Mesenchymal stem cell (in vitro differentiated cells and primary cell): Measurements from ENCODE around the gene HPX.

Source experiments
- DNase-seq: peaks from one replicate; pipeline ENCODE4 v3.0.0-alpha.2; 2013
- H2AFZ ChIP-seq: one replicate; pipeline ENCODE4 v1.6.1; 2013; ENCODE audit warnings: low read depth, mild to moderate bottlenecking, control low read depth, inconsistent platforms, low read length, moderate library complexity
- H2AK5ac ChIP-seq: 2 replicates; pipeline ENCODE4 v1.6.1; 2013; ENCODE audit warnings: low read length, moderate library complexity, mild to moderate bottlenecking, inconsistent platforms; ENCODE audit not compliant: severe bottlenecking
- H2BK120ac ChIP-seq: one replicate; pipeline ENCODE4 v1.6.1; 2013; ENCODE audit warnings: low read depth, mild to moderate bottlenecking, inconsistent platforms, low read length, moderate library complexity
- H2BK12ac ChIP-seq, 2 experiments: one replicate each; pipeline ENCODE4 v1.6.1; 2013; ENCODE audit warnings: inconsistent platforms in 2 of 2, low read length in 2 of 2, mild to moderate bottlenecking in 2 of 2, moderate library complexity in 2 of 2, control low read depth in 1 of 2
- H2BK15ac ChIP-seq: one replicate; pipeline ENCODE4 v1.6.1; 2013; ENCODE audit warnings: mild to moderate bottlenecking, low read depth, inconsistent platforms; ENCODE audit not compliant: poor library complexity, severe bottlenecking
- H2BK5ac ChIP-seq: 2 replicates; pipeline ENCODE4 v1.6.1; 2013; ENCODE audit warnings: low read depth, mild to moderate bottlenecking, low read length, control low read depth, inconsistent platforms; ENCODE audit not compliant: poor library complexity, severe bottlenecking
- H3K14ac ChIP-seq, 2 experiments: one replicate each; pipeline ENCODE4 v1.6.1; 2013; ENCODE audit warnings: inconsistent platforms in 2 of 2, low read length in 2 of 2, control low read depth in 1 of 2, mild to moderate bottlenecking in 1 of 2, moderate library complexity in 1 of 2
- H3K18ac ChIP-seq, 2 experiments: one replicate each; pipeline ENCODE4 v1.6.1; 2013; ENCODE audit warnings: inconsistent platforms in 2 of 2, low read length in 2 of 2, control low read depth in 1 of 2, low read depth in 1 of 2, mild to moderate bottlenecking in 1 of 2
- H3K23ac ChIP-seq, 2 experiments: one replicate each; pipeline ENCODE4 v1.6.1; 2013; ENCODE audit warnings: inconsistent platforms in 2 of 2, low read length in 2 of 2, mild to moderate bottlenecking in 2 of 2, moderate library complexity in 2 of 2, control low read depth in 1 of 2
- H3K27ac ChIP-seq: 2 replicates; pipeline ENCODE4 v1.5.1; 2013; ENCODE audit warnings: mild to moderate bottlenecking, moderate library complexity, low read length, control low read depth, inconsistent platforms; ENCODE audit not compliant: poor library complexity, severe bottlenecking
- H3K27me3 ChIP-seq, 2 experiments: 2 replicates each; pipeline versions ENCODE4 v1.6.1 to v1.7.0; 2013; ENCODE audit warnings: low read length in 2 of 2, mild to moderate bottlenecking in 2 of 2, moderate library complexity in 2 of 2, control low read depth in 1 of 2, inconsistent platforms in 1 of 2; ENCODE audit not compliant: control insufficient read depth in 1 of 2, insufficient read depth in 1 of 2
- H3K36me3 ChIP-seq, 2 experiments: 2 replicates each; pipeline versions ENCODE4 v1.6.1 to v1.7.0; 2013; ENCODE audit warnings: low read length in 2 of 2, control low read depth in 1 of 2, inconsistent platforms in 1 of 2, low read depth in 1 of 2, mild to moderate bottlenecking in 1 of 2; ENCODE audit not compliant: insufficient read depth in 2 of 2, control insufficient read depth in 1 of 2
- H3K4ac ChIP-seq, 2 experiments: one replicate each; pipeline ENCODE4 v1.6.1; 2013; ENCODE audit warnings: inconsistent platforms in 2 of 2, low read length in 2 of 2, mild to moderate bottlenecking in 2 of 2, moderate library complexity in 2 of 2, control low read depth in 1 of 2, low read depth in 1 of 2
- H3K4me1 ChIP-seq: 2 replicates; pipeline ENCODE4 v1.6.1; 2013; ENCODE audit warnings: low read depth, low read length, control low read depth; ENCODE audit not compliant: control insufficient read depth, insufficient read depth
- H3K4me2 ChIP-seq: 2 replicates; pipeline ENCODE4 v1.6.1; 2013; ENCODE audit warnings: low read length, mild to moderate bottlenecking, inconsistent platforms; ENCODE audit not compliant: poor library complexity, severe bottlenecking
- H3K4me3 ChIP-seq, 2 experiments: 2 replicates each; pipeline versions ENCODE4 v1.5.1 to v1.7.0; 2013; ENCODE audit warnings: low read length in 2 of 2, mild to moderate bottlenecking in 2 of 2, control low read depth in 1 of 2, low read depth in 1 of 2; ENCODE audit not compliant: insufficient read depth in 1 of 2
- H3K79me1 ChIP-seq: replicated peaks from 2 replicates; pipeline ENCODE4 v1.6.1; 2013; ENCODE audit warnings: mild to moderate bottlenecking, control low read depth, low read length, inconsistent platforms; ENCODE audit not compliant: poor library complexity, severe bottlenecking
- H3K9ac ChIP-seq: 2 replicates; pipeline ENCODE4 v1.7.0; 2013; ENCODE audit warnings: mild to moderate bottlenecking, low read length, moderate library complexity
- H3K9me3 ChIP-seq: 2 replicates; pipeline ENCODE4 v1.7.0; 2013; ENCODE audit warnings: mild to moderate bottlenecking, low read length; ENCODE audit not compliant: control insufficient read depth
- H4K8ac ChIP-seq: one replicate; pipeline ENCODE4 v1.6.1; 2013; ENCODE audit warnings: inconsistent platforms, mild to moderate bottlenecking, low read length, moderate library complexity
- H4K91ac ChIP-seq: one replicate; pipeline ENCODE4 v1.6.1; 2013; ENCODE audit warnings: mild to moderate bottlenecking, low read length, inconsistent platforms
- WGBS: methylation state at CpG from one replicate; pipeline ENCODE4 v1.1.7; 2013; ENCODE audit warnings: mixed read lengths; 5-methylcytosine and 5-hydroxymethylcytosine counted together

The HPX gene

DNA sequence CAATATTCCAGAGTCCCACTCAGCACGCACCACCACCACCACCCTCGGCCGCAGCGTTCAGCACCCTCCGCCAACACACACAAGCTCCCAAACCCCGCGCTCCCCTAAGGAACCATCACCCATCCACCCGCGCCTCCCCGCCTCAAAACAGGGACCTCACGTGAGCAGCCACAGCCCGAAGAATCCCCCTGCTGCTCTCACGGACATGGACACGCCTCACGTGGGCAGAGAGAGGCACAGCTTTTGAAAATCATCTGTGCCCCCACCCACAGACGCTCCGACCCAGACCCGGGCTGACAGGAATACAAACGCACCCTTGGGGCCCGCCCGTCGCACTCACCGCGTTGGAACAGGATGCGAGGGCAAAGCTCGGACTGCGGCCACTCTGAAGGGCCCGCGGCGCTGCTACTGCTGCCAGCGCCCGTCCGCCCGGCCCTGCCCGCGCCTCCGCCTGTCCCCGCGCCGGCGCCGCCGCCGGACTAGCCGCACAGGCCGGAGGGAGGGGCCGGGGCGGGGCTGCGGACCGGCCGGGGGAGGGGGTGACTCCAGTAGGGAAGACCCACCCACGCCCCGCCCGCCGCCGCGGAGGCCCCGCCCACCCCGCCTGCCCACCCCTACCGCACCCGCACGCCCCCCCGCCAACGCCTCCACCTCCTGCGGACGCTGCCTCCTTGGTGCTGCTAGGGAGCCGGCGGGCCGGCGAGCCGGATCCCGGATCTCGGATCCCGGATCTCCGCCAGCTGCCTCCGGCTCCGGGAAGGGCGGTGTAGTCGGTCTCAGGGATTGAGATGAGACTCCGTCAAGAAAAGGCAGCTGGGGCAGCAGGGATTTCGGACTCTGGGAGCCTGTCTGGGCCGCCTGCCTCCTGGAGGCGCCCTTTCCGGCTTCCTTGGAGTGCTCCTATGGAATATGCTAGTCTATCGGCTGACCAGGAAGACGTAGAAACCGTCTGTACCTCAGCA is 32.9 kb upstream of the HPX start, which contains the start of gene TRIM3:
TRIM3 (minus strand) TSS at position 491 of the 962 bp plus-strand sequence. CDS start 8,246 bp downstream, outside the sequence.
- Histone ChIP-seq H4K8ac (peak within 1 kb of the TSS; percentile 53), H3K14ac (peak within 1 kb of the TSS in 1 of 2 experiments; percentile 95), H3K36me3 (peaks cover 30 to 31% of the 10 kb centered on the region in 2 experiments), H2AFZ (peak within 1 kb of the TSS; percentile 76), H3K4me1 (peaks cover 11% of the 10 kb centered on the region), H4K91ac (peak within 1 kb of the TSS; percentile 70), H2BK15ac (peak within 1 kb of the TSS; percentile 6), H3K27ac (peak within 1 kb of the TSS; percentile 92), H3K4me2 (peak within 1 kb of the TSS; percentile 90), H3K4ac (peak within 1 kb of the TSS; percentile 43 to 92), H3K27me3 (no peaks in the 10 kb centered on the region), H2BK12ac (peak within 1 kb of the TSS in 1 of 2 experiments; percentile 55), H3K79me1 (peaks cover 26% of the 10 kb centered on the region), H3K23ac (peak within 1 kb of the TSS in 1 of 2 experiments; percentile 92), H3K4me3 (peak within 1 kb of the TSS; percentile 76 to 89), H3K9ac (peak within 1 kb of the TSS; percentile 96), H2BK5ac (no peak within 1 kb of the TSS), H3K9me3 (no peaks in the 10 kb centered on the region), H2BK120ac (no peak within 1 kb of the TSS), H2AK5ac (no peak within 1 kb of the TSS), H3K18ac (peak within 1 kb of the TSS; percentile 56 to 86)
- DNase-seq = peak; percentile 90
- WGBS = under 1% methylated on average over 51 of the region's 87 CpGs

DNA sequence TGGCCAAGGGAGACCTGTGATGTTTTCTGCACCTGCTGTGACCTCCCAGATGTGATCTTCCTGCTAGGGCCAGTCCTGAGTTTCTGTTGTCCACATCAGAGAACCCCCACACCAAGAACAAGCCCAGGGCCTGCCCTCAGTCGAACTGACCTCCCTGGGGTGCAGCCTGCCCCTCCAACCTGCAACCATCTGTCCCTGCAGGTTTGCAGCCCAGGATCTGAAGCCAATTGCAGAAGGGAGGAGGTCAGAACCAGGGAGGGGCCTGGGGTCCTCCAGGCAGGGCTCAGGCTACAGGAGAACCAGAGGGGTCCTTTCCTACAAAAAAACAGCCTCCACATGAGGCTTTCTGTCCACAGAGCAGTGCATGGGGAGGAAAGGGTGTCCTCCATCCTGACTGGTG is 32.1 kb upstream of the HPX start:
- WGBS = 27% methylated on average over 1 of the region's 1 CpG
- H3K9me3 ChIP-seq = no peaks in the 10 kb centered on the region

DNA sequence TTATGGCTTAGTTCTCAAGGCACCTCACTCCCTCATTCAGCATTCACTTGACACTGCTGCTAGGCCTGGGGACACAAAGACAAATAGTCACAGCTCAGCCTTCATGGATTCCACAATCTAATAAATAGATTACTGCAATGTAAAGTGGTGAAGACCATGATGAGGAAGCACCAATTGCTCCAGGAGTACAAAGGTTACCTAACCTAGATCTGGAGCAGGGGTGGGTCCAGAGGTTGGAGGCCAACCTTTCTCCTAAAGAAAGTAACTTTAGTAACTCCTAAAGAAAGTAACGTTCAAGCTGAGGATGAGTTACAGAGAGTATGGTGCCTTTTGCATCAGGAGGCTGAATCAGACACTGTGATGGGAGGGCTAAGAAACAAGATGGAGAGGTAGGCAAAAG is 28.8 kb upstream of the HPX start:
- 97% methylated on average over 1 of the region's 1 CpG for WGBS
- no peak overlapping the region for H3K4me3 ChIP-seq

More for the DNA sequence above, 32.1 kb upstream of the HPX start:
- Histone ChIP-seq H2AK5ac (no peak overlapping the region), H3K4me3 (peak overlapping the region in 1 of 2 experiments; percentile 89), H4K8ac (no peak overlapping the region), H4K91ac (no peak overlapping the region), H3K4me1 (peaks cover 11% of the 10 kb centered on the region), H3K27ac (no peak overlapping the region), H2AFZ (no peak overlapping the region), H3K27me3 (no peaks in the 10 kb centered on the region), H2BK15ac (no peak overlapping the region), H3K18ac (no peak overlapping the region), H2BK5ac (no peak overlapping the region), H3K4me2 (peak overlapping the region; percentile 35), H3K23ac (no peak overlapping the region), H2BK120ac (no peak overlapping the region), H3K14ac (no peak overlapping the region), H3K79me1 (peaks cover 26% of the 10 kb centered on the region), H3K36me3 (peaks cover 22 to 31% of the 10 kb centered on the region in 2 experiments), H3K4ac (no peak overlapping the region), H3K9ac (peak overlapping the region; percentile 65), H2BK12ac (no peak overlapping the region)
- DNase-seq = no peak

More for the DNA sequence above, 28.8 kb upstream of the HPX start:
- H3K9ac ChIP-seq = no peak overlapping the region
- no peaks in the 10 kb centered on the region for H3K9me3 ChIP-seq
- no peak overlapping the region for H2AFZ ChIP-seq
- H2AK5ac ChIP-seq = no peak overlapping the region
- H3K23ac ChIP-seq = no peak overlapping the region
- no peaks in the 10 kb centered on the region for H3K27me3 ChIP-seq
- peak overlapping the region; percentile 4 for H4K8ac ChIP-seq
- no peak overlapping the region for H3K4me2 ChIP-seq
- H2BK15ac ChIP-seq = no peak overlapping the region
- no peak for DNase-seq
- no peak overlapping the region for H3K18ac ChIP-seq
- H2BK5ac ChIP-seq = no peak overlapping the region
- H3K36me3 ChIP-seq = peaks cover 9 to 32% of the 10 kb centered on the region in 2 experiments
- H3K4me1 ChIP-seq = peaks cover 9% of the 10 kb centered on the region
- no peak overlapping the region for H4K91ac ChIP-seq
- no peak overlapping the region for H3K14ac ChIP-seq
- no peak overlapping the region for H2BK120ac ChIP-seq
- no peak overlapping the region for H2BK12ac ChIP-seq
- H3K27ac ChIP-seq = no peak overlapping the region
- no peak overlapping the region for H3K4ac ChIP-seq
- peaks cover 30% of the 10 kb centered on the region for H3K79me1 ChIP-seq
